Anterior cingulate cortex (tissue), 58 donors: ENCODE measurements around the gene PDLIM5.

Experiments
- DNase-seq, 58 donors: peaks; one replicate each; lab custom pipeline; 2025; lab: John Stamatoyannopoulos, UW

PDLIM5 gene

GRCh38 chr4:94419956-94420355 lies 31.8 kb upstream of the PDLIM5 start:
- DNase-seq = no peak

GRCh38 chr4:94420356-94420755 lies 31.4 kb upstream of the PDLIM5 start:
- DNase-seq = no peak

- no peak for DNase-seq
These were observed 25.0 kb upstream of the PDLIM5 start for GRCh38 chr4:94426783-94427182.

GRCh38 chr4:94428884-94429283 lies 22.9 kb upstream of the PDLIM5 start:
- DNase-seq = no peak

GRCh38 chr4:94430406-94430805 lies 21.3 kb upstream of the PDLIM5 start:
- DNase-seq = no peak

GRCh38 chr4:94431388-94431787 lies 20.4 kb upstream of the PDLIM5 start:
- DNase-seq = no peak

- DNase-seq = no peak
These were observed 17.2 kb upstream of the PDLIM5 start for GRCh38 chr4:94434505-94434904.

GRCh38 chr4:94435874-94436273 lies 15.9 kb upstream of the PDLIM5 start:
- DNase-seq = no peak

GRCh38 chr4:94436512-94436911 lies 15.2 kb upstream of the PDLIM5 start:
- DNase-seq = no peak

GRCh38 chr4:94439606-94440005 lies 12.1 kb upstream of the PDLIM5 start:
- DNase-seq = no peak

- DNase-seq = no peak
These were observed 9.9 kb upstream of the PDLIM5 start for GRCh38 chr4:94441838-94442237.

- no peak for DNase-seq
These were observed 9.5 kb upstream of the PDLIM5 start for GRCh38 chr4:94442251-94442650.

- no peak for DNase-seq
These were observed 5.4 kb upstream of the PDLIM5 start for GRCh38 chr4:94446386-94446785.

GRCh38 chr4:94447754-94448411 lies 3.9 kb upstream of the PDLIM5 start:
- DNase-seq = no peak

- DNase-seq = no peak
These were observed 2.8 kb upstream of the PDLIM5 start for GRCh38 chr4:94448815-94449375.

GRCh38 chr4:94451051-94451694 lies 569 bp upstream of the PDLIM5 start:
- DNase-seq = no peak

- DNase-seq = peak in 44 of 58 donors; percentile 2 to 62 (median 24)
These were observed 982 bp downstream of the PDLIM5 start for GRCh38 chr4:94452476-94453371.

GRCh38 chr4:94453391-94453963 lies 1.7 kb downstream of the PDLIM5 start:
- DNase-seq = no peak

- no peak for DNase-seq
These were observed 2.7 kb downstream of the PDLIM5 start for GRCh38 chr4:94454405-94454804.

GRCh38 chr4:94455081-94455480 lies 3.3 kb downstream of the PDLIM5 start:
- DNase-seq = peak in 2 of 58 donors; percentile 2

GRCh38 chr4:94457692-94458106 lies 6.0 kb downstream of the PDLIM5 start:
- DNase-seq = peak in 26 of 58 donors; percentile 1 to 72 (median 17)
